Stimulated activated CD4-positive, alpha-beta T cell treated with anti-CD3 and anti-CD28 coated beads, TNF-alpha, amount 100 ng/mL, for 24 hours (primary cell): ENCODE data around the gene NIPSNAP3A.

Source experiments
- DNase-seq, 3 experiments: peaks; one replicate each; pipeline ENCODE4 v3.0.0-alpha.2; 2020; ENCODE audit warnings: low read depth in 3 of 3

NIPSNAP3A gene

DNA sequence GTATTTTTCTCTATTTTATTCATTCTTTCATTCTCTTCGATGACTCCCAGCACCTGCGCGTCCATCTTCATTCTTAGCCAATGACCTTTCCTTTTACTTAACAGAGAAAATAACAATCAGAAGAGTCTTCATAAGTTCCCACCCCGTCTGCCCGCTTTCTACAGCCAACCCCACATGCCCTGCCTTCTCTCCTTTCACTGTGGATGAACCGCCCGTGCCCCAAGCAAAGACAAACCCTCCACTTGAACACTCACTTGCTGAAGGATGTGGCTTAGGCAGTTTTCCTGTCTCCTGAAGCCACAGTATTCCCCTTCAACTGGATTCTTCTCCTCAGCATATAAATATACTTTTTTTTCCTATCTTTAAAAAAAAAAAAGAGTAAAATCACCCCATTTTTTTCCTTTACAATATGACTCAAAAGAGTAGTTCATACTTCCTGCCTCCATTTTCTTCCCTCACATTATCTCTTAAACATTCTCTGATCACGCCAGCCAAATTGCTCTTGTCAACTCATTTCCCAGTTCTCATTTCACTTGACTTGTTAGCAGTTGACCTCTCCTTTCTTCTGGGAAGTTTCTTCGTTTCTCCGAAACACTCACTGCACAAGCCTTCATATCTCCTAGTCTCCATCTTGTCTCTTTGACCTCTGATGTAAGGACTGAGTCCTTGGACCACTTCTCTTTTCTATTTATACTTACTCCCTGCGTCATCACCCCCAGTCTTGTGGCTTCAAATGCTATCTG lies 27.5 kb downstream of the NIPSNAP3A start:
- no peak for DNase-seq

DNA sequence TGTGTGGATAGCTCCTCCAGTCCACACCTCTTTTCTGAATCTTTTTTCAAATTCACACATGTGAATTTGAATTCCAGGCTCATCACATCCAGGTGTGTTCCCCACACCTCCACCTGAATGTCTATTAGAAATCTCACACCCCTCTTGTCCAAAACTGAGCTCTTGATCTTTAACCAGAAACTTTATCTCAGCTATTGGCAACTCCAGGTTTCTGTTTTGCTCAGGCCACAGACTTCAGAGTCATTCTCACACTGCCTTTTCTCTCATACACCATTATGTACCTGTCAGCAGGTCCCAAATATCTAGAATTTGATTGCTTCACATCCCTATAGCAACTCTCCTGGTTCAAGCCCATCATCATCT lies 28.1 kb downstream of the NIPSNAP3A start:
- DNase-seq = no peak

DNA sequence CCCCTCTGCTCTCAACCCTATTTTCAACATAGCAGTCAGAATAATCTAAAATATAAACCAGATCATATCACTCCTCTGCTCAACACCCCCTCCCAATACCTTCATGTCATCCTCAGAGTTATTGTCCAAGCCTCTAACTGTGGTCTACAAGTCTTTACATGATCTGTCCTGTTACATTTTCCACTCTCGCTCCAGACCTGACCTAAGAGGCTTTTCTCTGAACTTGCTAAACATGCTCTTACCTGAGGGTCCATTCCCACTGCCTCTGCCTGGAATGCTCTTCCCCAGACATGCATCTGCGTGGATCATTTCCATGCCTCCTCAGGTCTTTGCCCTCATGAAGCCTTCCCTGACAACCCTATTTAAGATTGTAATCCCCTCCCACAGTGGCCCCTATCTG lies 28.5 kb downstream of the NIPSNAP3A start:
- no peak for DNase-seq

DNA sequence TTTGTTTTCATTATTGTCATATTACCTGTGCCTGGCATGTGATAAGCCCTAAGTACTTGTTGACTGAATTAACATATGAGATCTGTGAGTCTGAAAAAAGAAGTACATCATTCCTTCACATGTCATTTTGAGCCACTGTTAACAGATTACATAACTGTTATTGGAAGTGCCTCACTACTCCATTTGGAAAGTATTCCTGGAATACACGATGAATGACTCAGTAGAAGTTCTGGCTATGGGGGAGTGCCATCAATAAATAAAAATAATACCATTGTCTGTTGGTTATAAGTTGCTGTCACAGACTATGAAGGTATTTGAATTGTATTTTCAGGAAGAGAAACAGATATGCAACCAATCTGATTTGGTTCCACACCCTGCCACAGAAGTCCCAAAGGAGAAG lies 29.3 kb downstream of the NIPSNAP3A start:
- no peak for DNase-seq

DNA sequence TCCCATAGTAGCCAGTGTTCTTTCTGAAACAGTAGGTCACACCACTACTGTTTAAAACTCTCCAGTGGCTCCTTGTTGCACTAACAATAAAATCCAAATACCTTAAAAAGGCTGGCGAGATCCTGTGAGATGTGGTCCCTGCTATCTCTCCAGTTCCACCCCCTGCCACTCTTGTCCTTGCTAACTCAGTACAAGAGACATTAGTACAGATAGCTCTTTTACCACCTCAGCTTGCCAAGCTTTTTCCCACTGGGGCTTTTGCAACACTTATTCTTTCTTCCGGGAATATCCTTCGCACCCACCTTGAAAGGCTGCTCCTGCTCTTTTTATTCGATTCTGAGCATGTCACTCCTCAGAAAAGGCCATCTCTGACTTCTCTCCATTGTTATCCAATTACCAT lies 31.3 kb downstream of the NIPSNAP3A start:
- DNase-seq = no peak

DNA sequence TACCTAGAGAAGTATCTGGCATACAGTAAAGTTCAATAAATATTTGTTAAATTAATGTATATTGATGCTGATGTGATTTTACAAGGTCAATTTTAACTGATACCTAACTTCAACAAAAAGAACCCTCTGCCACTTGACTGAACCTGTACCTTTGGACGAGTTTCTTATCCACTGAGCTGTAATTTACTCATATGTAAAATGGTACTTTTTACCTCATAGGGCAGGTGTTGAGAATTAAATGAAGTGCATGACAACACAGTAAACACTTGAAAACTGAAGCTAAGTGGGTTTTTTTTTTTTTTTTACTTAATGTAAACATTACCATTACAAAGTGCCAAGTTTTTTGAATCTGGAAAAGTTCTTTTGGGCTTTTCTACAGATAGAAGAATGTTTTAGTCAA lies 31.9 kb downstream of the NIPSNAP3A start:
- DNase-seq = no peak

DNA sequence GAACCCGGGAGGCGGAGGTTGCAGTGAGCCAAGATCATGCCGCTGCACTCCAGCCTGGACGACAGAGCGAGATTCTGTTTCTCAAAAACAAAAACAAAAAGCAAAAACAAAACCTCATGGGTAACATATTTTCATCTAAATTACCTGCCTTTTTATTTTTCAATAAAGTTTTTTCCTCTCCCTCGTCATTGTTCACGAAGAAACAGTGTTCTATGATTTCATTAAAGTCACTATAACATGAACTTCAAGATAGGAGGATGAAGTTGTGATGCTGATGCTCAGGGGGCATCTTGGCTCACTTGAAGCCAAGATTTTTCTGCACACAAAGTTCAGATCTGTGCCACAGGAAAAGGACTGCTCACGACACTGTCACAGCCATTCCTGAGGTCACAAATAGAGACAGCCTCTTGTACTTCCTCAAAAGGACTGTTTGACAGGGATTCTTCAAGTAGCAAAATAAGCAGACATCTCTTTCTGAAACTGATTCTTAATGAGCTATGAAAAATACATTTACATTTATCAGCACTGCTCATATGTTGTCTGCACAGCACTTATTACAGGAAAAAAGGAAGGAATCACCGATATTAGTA lies 32.6 kb downstream of the NIPSNAP3A start:
- no peak for DNase-seq

DNA sequence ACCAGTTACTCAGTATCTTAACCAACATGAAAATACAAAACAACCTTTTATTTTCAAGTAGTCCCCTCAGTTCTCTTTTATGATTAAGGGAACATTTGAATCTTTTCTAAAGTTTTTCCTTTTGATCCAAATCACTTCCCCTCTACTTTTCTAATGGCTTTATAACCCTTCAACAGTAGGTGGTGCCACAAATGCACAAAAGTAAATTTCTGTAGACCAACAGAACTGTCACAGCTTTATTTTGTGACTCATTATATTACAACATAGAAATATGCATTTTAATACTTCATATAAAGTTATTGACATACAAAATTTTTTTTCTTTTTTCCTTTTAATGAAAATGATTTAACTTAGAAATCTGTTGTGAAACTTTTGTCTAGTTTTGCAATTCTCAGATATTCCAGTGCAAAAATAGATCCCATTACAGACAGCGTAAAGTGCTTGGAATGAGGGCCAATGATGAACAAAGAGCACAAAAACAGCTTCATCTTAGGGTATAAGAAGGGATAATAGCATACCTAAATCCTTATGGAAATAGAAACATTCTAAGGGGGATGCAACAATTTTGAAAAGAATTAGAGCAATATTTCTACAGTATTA lies 33.4 kb downstream of the NIPSNAP3A start:
- DNase-seq = no peak

DNA sequence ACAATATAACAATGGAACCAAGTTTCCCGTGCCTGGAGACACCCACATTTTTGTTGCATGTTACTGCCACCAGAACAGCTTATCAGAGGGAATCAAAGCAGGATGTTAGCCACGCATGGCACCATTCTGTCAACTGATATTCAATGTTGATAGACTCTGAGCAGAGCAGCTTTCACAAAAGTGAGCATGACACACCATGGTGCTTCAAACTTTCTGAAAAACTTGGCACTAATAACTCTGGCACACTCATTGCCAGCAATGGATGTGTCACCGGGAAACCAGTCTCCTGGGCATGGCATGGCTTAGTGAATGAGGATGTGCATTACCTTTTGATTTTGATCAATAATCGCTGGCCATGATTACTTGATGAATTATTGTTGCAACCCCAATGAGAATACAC lies 36.1 kb downstream of the NIPSNAP3A start:
- DNase-seq = no peak

DNA sequence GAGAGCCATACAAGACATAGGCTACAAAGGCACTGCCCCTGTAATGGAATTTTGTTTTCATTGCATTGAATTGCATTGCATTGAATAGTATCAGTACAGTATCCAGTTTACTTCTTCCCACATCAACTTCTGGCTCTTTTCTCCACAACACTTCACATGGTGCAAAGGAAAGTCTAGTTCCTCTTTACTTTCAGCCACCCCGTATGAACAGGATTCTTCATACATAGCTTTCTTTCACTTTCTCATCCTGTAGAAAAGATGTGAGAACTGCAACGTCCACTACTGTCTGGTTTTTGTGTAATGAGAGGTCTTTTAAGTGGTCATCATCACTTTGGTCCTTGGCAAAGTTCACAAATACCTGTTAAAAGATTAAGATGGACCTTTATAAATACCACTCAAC lies 36.6 kb downstream of the NIPSNAP3A start:
- DNase-seq = no peak

DNA sequence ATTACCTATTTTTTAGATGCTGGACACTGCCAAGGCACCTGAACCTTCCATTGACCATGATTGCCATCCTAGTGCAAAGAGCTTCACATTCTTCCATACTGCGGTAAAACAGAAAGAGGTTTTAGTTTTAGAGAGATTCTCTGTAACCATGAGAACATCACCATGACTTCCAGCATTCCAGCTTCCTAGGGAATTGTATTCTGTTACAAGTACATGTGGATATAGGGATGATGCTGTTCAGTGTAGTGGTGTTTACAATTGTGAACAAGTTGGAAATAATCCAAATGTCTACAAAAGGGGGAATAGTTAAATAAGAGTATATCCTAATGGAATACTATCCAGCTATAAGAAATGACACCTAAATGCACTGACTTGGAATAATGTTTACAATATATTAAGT lies 38.8 kb downstream of the NIPSNAP3A start:
- no peak for DNase-seq

DNA sequence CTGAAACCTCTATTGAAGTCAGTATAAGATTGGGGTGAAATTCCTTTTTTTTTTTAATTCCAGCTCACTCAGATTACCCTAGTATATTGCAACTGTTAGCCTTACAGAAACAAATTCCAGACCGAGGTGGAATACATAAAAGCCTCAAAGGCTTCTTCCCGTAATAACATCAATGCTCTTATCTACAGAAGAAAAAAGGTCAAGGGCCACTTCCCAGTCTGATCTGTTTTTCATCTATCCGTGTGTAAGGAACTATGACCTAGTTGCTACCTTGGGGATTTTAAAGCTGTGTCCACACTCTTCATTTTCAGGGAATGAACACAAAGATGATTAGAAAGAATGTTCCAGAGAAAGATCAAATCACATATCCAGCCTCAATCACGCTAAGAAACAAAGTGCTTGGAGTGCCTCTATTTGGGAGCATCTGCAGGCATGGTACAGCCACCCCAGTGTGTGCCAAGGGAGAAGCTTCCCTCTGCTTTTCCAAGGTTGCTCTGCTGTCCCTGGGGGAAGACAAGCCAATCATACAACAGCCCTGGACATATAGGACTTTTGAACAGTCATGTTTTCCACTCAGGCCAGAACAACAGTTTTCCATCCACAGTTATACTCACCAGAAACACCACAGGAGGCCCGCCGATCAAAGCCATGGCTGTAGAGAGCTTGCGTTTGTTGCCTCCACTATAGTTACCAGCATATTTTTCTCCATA lies 40.0 kb downstream of the NIPSNAP3A start:
- DNase-seq = no peak

DNA sequence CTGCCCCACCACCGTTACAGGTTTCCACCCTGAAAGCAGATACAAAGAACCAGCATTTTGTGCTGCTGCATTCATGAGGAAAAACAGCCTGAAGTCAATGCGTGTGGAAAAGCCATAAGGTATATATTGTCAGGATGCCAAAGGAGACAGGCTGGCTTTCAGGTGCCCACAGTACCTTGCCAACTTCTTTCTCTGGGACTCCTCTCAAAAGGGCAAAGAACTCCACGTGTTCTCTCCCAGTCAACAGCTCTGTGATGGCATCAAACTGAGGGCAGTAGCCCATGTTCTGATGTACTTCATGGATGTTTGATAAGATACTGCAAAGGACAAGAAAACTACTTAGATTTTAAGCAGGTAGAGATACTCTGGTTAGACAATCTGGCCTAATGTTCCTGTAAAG lies 40.8 kb downstream of the NIPSNAP3A start:
- DNase-seq = no peak

DNA sequence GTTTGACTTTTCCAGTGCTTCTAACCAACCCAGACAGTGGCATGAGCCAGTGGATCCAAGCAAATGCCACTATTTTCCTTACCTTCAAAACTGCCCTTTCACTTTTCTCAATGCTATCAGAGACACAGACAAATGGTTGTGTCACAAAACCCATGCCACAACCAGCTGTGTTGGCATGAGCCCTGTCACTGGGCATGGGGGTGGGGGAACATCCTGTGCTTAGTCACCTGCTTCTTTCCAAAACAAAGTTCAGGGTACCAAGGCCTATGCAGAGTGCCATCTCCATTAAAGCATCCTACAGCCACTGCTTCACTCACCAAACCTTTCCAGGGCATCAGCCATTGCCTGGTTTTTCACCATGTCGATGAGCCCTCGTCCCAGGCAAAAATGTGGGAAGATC lies 46.6 kb downstream of the NIPSNAP3A start:
- peak in 1 of 3 experiments; percentile 5 for DNase-seq

DNA sequence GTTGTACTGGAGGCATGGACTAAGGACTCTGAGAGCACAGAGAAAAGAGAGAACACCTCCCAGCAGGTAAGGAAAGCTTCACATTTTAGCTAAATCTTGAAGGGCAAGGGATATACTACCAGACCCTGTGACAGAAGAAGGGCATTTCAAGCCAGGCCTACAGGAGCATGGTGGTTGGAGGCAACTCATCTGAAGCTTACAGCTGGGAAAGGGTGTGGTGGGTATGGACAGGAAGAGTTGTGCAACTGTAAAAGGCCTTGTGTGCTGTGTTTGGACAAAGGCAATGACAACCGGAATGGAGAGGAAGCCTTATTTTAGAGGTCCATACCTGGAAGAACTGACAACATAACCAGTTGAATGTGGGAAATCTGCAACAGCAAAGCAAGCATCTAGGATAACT lies 47.6 kb downstream of the NIPSNAP3A start:
- DNase-seq = no peak

DNA sequence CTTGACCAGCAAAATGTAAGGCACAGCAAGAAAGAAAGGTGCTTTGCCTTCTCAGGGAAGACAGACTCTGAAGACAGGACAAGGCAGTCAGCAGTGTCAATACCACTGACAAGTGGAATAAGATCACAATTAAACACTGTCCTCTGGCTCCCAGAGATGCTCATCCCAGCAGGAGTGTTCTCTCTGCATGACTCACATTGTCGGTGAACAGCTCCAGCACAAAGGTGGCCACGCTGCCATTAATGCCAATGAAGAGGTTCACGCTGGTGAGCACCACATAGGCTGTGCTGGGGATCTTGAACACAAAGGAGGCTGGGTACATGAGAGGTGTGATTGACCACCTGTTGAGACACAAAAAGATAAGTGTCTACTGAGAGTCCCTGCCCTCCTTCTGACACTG lies 48.4 kb downstream of the NIPSNAP3A start:
- no peak for DNase-seq

DNA sequence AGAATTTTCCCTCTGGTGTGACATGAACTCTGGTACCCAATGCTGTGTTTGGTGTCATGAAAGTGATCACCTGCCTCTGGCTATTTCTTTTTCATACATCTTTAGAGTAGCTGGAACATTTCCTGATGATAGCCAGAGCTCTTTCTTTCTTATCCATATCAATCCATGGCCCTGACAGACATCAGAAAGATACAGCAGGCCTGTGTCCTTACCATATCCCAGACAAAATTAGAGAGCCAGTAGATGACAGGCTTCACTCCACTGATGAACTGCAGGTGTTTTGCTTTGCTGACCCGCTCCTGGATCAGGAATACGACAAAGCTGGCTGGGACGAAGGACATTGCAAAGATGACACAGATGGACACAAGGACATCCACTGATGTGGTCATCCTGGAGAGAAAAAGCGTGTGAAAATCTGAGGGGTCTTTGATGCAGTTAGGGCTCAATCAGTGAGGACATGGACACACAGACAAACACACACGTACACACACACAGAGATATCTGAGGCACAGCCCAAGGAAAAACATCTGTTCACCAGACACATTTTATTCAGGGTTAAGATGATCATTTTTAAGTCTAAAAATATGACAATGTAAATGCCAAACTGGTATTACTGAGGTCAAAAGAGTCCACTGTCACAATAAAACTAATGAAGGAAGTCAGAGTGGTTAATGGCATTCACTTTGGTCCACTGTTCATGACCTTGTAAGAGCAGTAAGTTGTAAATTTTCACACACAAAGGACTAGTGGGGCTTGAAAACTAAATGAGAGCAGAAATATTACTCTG lies 50.9 kb downstream of the NIPSNAP3A start:
- no peak for DNase-seq

DNA sequence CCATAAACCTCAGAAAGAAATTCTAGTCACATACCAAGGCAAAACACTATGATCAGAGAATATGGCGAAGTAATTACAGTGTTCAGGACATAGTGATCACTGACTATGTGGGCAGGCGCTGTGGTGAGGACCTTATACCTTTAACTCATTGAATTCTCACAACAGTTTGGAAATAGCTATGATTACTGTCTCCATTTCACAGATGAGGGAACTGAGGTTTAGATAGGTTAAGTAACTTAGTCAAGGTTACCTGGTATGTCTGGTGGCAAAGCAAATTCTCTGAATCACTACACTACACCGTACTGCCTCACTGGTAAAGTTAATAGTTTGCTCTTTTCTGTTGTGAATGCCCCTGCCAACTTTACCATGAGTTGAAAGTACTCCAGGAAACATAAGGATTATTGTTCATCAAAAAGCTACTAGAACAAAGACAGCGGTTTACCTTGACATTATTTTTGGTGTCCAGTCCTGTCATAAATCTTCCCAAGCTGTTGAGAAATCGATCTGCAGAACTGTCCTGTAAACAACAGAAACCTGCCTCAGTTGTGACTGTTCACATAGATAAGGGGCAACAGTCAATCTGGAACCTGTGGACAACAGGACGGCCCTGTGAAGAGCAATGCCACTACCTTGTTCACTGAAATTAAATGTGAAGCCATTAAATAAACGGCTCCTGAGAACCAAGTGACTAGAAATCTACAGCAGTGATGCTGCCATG lies 52.7 kb downstream of the NIPSNAP3A start:
- DNase-seq = no peak

DNA sequence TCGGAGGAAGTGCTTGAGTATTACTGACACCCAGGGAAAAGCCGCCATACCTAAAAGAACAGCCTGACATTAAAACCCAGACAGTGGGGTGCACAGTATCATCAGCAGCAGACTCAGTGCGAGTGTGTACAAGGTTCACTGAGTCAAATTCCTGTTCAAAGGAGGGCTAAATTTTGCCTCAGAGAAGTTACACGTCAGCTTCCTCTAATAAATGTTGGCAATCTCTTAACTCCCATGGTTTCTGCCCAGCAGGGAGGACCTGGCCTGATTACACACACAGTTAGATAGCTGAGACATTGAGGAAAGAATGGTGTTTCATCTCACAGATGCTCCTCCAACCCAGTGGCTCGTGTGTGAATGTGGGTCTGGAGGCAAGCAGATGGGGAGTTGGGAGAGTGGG lies 54.6 kb downstream of the NIPSNAP3A start:
- no peak for DNase-seq

DNA sequence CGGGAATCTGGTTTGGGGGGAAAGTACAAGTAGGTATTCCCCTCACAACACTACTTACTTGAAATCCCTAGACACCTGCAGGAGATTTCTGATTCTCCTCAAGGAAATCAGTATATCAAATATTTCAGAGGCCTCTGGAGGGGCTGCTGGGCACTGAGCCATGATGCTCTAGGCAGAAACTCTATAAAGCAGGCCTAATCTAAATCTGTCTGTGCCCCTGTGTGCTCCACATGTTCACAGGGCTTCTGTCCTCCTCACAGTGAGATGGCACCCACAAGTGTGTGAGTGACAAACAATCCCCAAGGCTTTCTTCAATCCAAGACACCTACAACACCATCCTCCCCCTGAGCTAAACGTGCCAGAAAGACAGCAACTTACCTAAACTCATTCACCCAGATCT lies 55.4 kb downstream of the NIPSNAP3A start:
- no peak for DNase-seq

DNA sequence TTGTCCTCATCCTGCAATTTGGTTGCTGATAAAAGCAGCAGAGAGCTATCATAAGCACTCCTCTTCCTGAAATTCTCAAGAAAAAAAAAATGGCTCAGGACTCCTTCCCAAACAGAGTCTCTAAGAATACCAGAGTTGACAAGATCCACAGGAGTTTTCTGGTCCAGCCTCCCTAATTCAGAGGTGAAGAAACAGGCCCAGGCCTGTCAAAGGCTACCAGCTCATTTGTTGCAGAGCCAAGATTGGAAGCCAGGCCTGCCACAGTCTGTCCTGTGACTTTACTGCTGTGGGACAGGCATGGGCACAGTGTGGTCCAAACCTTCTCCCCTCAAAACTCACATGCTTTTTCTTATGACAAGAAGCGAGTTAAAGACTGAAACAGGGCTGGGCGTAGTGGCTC lies 58.0 kb downstream of the NIPSNAP3A start:
- no peak for DNase-seq
